Testis (tissue), 3 donors: ENCODE measurements around the gene IKZF3. TPM values are rescaled to one million over a fixed set of nuclear protein-coding genes. Genes with fewer than 3 reads are reported as not detected.

ENCODE experiments used
- DNase-seq: peaks from one replicate; pipeline ENCODE4 v3.0.0-alpha.2; 2019
- H3K27ac ChIP-seq, 2 donors: fragments of 200-600 bp; sonication (generic); one replicate each; pipeline ENCODE4 v1.5.1; 2019
- H3K27me3 ChIP-seq: fragments of 200-600 bp; sonication (generic); one replicate; pipeline ENCODE4 v1.5.1; 2019
- H3K36me3 ChIP-seq: fragments of 200-600 bp; sonication (generic); one replicate; pipeline ENCODE4 v1.5.1; 2017; ENCODE audit warnings: low read depth; ENCODE audit errors: missing control alignments
- H3K4me1 ChIP-seq: fragments of 200-600 bp; sonication (generic); one replicate; pipeline ENCODE4 v1.5.1; 2019
- H3K4me3 ChIP-seq, 2 donors: fragments of 200-600 bp; sonication (generic); one replicate each; pipeline ENCODE4 v1.5.1; 2017 to 2019
- H3K9me3 ChIP-seq: fragments of 200-600 bp; sonication (generic); one replicate; pipeline ENCODE4 v1.5.1; 2017
- POLR2A ChIP-seq: fragments of 450-650 bp; IDR thresholded peaks from one replicate; pipeline ENCODE4 v1.6.1; 2017; ENCODE audit warnings: antibody characterized with exemption, mild to moderate bottlenecking, moderate library complexity
- WGBS, 2 donors: methylation state at CpG; one replicate each; pipeline ENCODE4 v1.1.5; 2018; 5-methylcytosine and 5-hydroxymethylcytosine counted together
- intact Hi-C: fragments of 100-400 bp; cut with DNase I; formaldehyde crosslinking; loops from one replicate; pipeline ENCODE4 v1.15.1; 2023; ENCODE audit warnings: low total_unique reads
- polyA plus RNA-seq: library from polyadenylated mRNA; stranded (reverse); fragments of 350-450 nt; fragmentation: Illumina TruSeq; extraction: RNeasy Lipid Tissue Mini Kit (QIAGEN cat#74804); gene quantifications from one replicate; pipeline ENCODE4 v1.2.3, GENCODE V29; 2014; ENCODE audit warnings: low read depth, low replicate concordance; ENCODE audit not compliant: insufficient read depth
- total RNA-seq, 2 donors: library from RNA; depleted of rRNA; stranded (reverse); fragments of >200 nt; gene quantifications; one replicate each; pipeline ENCODE4 v1.2.3, GENCODE V29; 2016
- TF ChIP-seq, protein P1 (sequence below), 3 experiments: fragments of 450-650 bp in 2 of 3; fragments of 200-600 bp in 1 of 3; sonication (generic) in 1 of 3; IDR thresholded peaks; one replicate each; pipeline ENCODE4 v1.5.1; 2016 to 2019; ENCODE audit warnings: antibody characterized with exemption in 3 of 3, mild to moderate bottlenecking in 2 of 3, moderate library complexity in 1 of 3

IKZF3 gene
- total and polyA plus RNA-seq, 3 donors from 2014 or later: 1.9 to 3.8 (median 3.4) TPM

GRCh38 chr17:39791111-39791992, 72.8 kb downstream of the IKZF3 start:
- H3K36me3 ChIP-seq: no peaks in the 10 kb centered on the region
- DNase-seq: no peak
- 68 to 75% methylated on average over 6 of the region's 6 CpGs for WGBS, 2 donors
- H3K4me3 ChIP-seq: no peak overlapping the region
- intact Hi-C loops: no loop called here
- H3K27me3 ChIP-seq: no peaks in the 10 kb centered on the region
- H3K9me3 ChIP-seq: no peaks in the 10 kb centered on the region
- H3K4me1 ChIP-seq: no peaks in the 10 kb centered on the region
- TF ChIP-seq, protein P1, sequence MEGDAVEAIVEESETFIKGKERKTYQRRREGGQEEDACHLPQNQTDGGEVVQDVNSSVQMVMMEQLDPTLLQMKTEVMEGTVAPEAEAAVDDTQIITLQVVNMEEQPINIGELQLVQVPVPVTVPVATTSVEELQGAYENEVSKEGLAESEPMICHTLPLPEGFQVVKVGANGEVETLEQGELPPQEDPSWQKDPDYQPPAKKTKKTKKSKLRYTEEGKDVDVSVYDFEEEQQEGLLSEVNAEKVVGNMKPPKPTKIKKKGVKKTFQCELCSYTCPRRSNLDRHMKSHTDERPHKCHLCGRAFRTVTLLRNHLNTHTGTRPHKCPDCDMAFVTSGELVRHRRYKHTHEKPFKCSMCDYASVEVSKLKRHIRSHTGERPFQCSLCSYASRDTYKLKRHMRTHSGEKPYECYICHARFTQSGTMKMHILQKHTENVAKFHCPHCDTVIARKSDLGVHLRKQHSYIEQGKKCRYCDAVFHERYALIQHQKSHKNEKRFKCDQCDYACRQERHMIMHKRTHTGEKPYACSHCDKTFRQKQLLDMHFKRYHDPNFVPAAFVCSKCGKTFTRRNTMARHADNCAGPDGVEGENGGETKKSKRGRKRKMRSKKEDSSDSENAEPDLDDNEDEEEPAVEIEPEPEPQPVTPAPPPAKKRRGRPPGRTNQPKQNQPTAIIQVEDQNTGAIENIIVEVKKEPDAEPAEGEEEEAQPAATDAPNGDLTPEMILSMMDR (IDR thresholded peaks at IDR 0.05): no peak
- TF ChIP-seq POLR2A: no peak
- no peak overlapping the region for H3K27ac ChIP-seq

DNA sequence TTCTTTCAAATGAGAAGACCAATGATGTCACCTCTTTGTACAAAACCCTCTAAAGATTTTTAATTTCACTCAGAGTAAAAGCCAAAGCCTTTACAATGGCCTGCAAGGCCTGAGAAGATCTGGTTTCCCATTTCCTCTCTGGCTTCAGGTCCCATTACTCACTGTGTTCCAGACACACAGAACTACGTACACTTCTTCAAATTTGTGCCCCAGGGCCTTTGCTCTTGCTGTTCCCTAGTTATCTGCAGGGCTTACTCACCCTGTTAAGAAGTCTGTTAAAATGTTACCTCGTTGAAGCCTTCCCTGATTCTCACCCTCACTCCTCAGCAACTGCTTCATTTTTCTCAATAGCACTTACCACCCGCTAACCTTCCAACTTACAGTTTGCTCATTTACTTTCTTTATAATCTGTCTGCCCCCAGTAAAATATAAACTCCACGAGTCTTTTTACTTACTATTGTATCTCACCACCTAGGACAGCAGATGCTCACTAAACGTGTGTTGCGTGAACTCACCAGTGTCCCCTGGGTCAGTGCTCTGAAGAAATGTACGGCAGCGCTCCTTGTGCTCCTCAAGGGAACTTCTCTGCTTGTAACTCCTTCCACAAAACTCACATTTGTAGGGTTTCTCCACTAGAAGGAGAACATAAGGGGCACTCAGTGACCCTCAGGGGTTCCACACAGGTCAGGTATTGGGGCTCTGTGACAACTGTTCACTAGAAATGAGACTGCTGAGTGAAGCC, 76.2 kb downstream of the IKZF3 start:
- no peaks in the 10 kb centered on the region for H3K27me3 ChIP-seq
- H3K4me1 ChIP-seq: no peaks in the 10 kb centered on the region
- H3K36me3 ChIP-seq: no peaks in the 10 kb centered on the region
- H3K4me3 ChIP-seq: no peak overlapping the region
- DNase-seq: no peak
- WGBS, 2 donors: 88 to 90% methylated on average over 8 of the region's 8 CpGs
- intact Hi-C loops: no loop called here
- H3K9me3 ChIP-seq: no peaks in the 10 kb centered on the region
- H3K27ac ChIP-seq: no peak overlapping the region
- no peak for TF ChIP-seq POLR2A
- TF ChIP-seq, protein P1 (IDR thresholded peaks at IDR 0.05): no peak

GRCh38 chr17:39787041-39787440, 77.1 kb downstream of the IKZF3 start:
- no peaks in the 10 kb centered on the region for H3K27me3 ChIP-seq
- no peak overlapping the region for H3K27ac ChIP-seq
- H3K9me3 ChIP-seq: no peaks in the 10 kb centered on the region
- no peak overlapping the region for H3K4me3 ChIP-seq
- TF ChIP-seq POLR2A: no peak
- TF ChIP-seq, protein P1 (IDR thresholded peaks at IDR 0.05): no peak
- intact Hi-C loops: no loop called here
- H3K4me1 ChIP-seq: no peaks in the 10 kb centered on the region
- DNase-seq: no peak
- H3K36me3 ChIP-seq: no peaks in the 10 kb centered on the region

- no peaks in the 10 kb centered on the region for H3K27me3 ChIP-seq
- no peak overlapping the region for H3K27ac ChIP-seq
- no peak for TF ChIP-seq POLR2A
- TF ChIP-seq, protein P1 (IDR thresholded peaks at IDR 0.05): no peak
- H3K4me1 ChIP-seq: no peaks in the 10 kb centered on the region
- intact Hi-C loops: no loop called here
- DNase-seq: no peak
- H3K4me3 ChIP-seq: no peak overlapping the region
- no peaks in the 10 kb centered on the region for H3K9me3 ChIP-seq
- 84 to 96% methylated on average over 1 of the region's 1 CpG for WGBS, 2 donors
- no peaks in the 10 kb centered on the region for H3K36me3 ChIP-seq
Measured at GRCh38 chr17:39782980-39783379, 81.1 kb downstream of the IKZF3 start.
